ENCODE data around the gene ANO2. TPM values are rescaled to one million over a fixed set of nuclear protein-coding genes. Genes with fewer than 3 reads are reported as not detected.

ANO2 gene
- total RNA-seq, 4 donors from 2014 or later = 1.4 to 3.3 (median 2.7) TPM; not detected in 1

DNA sequence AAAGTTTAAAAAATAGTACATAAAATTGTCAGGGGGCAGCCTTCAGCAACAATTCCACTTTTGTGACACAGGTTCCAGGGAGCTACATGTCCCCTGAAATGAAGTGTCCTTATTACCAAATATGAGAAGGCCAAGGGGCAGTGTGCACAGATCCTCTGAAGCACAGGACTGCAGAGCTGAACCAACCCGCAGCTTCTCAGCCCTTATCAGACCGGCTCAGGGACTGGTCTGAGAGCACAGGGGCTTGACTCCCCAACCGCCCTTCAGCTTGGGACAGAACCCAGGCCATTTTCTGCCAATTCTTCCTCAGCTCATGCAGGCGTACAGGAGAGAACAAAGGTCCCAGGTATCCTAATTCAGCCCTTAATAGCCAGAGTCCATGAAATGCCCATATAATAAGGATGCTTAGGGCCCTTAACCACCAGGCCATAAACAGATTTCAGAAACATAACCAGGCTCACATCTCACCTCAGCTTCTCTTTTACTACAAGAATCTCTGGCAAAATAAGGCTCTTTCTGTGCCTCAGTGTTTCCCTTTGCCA, 221.3 kb downstream of the ANO2 start:
- intact Hi-C loops (cut with DNase I; ENCODE audit: low total_unique reads) = no loop called here
- in situ Hi-C loops (cut with MboI; ENCODE audit: low pct_ligation_motif_present in 1 of 4, low pct_unique_long_range_greater_than_20kb in 1 of 4, low sequenced_read_pairs in 3 of 4) = no loop called here
- H3K36me3 ChIP-seq = no peaks in the 10 kb centered on the region
- no peak for DNase-seq
- WGBS, 2 donors (ENCODE audit: low coverage in 1 of 2) = 98% methylated on average over 4 of the region's 4 CpGs; no CpG with 5 or more reads in 1 of the 2 donors
- H3K4me3 ChIP-seq = no peak overlapping the region
- H3K27ac ChIP-seq = no peak overlapping the region
- TF ChIP-seq POLR2A (IDR thresholded peaks at IDR 0.05) (no peak), EP300 (IDR thresholded peaks at IDR 0.05; ENCODE audit: low read depth) (no peak), POLR2AphosphoS5 (IDR thresholded peaks at IDR 0.05) (no peak)
- TF ChIP-seq, protein P1, sequence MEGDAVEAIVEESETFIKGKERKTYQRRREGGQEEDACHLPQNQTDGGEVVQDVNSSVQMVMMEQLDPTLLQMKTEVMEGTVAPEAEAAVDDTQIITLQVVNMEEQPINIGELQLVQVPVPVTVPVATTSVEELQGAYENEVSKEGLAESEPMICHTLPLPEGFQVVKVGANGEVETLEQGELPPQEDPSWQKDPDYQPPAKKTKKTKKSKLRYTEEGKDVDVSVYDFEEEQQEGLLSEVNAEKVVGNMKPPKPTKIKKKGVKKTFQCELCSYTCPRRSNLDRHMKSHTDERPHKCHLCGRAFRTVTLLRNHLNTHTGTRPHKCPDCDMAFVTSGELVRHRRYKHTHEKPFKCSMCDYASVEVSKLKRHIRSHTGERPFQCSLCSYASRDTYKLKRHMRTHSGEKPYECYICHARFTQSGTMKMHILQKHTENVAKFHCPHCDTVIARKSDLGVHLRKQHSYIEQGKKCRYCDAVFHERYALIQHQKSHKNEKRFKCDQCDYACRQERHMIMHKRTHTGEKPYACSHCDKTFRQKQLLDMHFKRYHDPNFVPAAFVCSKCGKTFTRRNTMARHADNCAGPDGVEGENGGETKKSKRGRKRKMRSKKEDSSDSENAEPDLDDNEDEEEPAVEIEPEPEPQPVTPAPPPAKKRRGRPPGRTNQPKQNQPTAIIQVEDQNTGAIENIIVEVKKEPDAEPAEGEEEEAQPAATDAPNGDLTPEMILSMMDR (IDR thresholded peaks at IDR 0.05) = no peak
- peaks cover 0 to 3% (median 0%) of the 10 kb centered on the region in 4 donors for H3K4me1 ChIP-seq
- no peaks in the 10 kb centered on the region for H3K27me3 ChIP-seq
- no peaks in the 10 kb centered on the region for H3K9me3 ChIP-seq

DNA sequence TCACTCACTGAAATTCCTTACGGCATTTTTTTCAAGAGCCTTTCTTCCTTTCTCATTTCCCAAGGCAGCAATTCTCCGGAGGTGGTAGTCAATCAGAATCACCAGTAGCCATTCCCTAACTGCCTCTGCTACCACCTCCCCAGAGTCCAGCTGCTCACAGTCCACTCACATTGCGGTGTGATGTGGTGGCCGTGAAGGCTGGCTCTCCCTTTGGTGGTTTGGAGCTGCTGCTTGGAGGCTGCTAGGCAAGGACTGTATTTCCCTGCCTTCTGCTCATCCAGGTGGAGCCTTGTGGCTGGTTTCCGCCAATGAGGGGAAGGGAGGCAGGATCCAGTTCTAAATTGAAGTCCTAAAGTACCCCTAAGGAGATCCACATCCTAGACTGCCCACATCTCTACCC, 222.0 kb downstream of the ANO2 start:
- TF ChIP-seq POLR2A (IDR thresholded peaks at IDR 0.05) (no peak), POLR2AphosphoS5 (IDR thresholded peaks at IDR 0.05) (no peak), EP300 (IDR thresholded peaks at IDR 0.05; ENCODE audit: low read depth) (no peak)
- TF ChIP-seq, protein P1 (IDR thresholded peaks at IDR 0.05) = no peak
- intact Hi-C loops (cut with DNase I; ENCODE audit: low total_unique reads) = no loop called here
- Histone ChIP-seq H3K27ac (no peak overlapping the region), H3K4me1 (peaks cover 0 to 3% (median 0%) of the 10 kb centered on the region in 4 donors), H3K36me3 (no peaks in the 10 kb centered on the region), H3K9me3 (no peaks in the 10 kb centered on the region), H3K4me3 (no peak overlapping the region), H3K27me3 (no peaks in the 10 kb centered on the region)
- 92 to 100% methylated on average over 1 to 5 of the region's 5 CpGs for whole genome bisulfite sequencing, 2 donors (ENCODE audit: low coverage in 1 of 2)
- in situ Hi-C loops (cut with MboI; ENCODE audit: low pct_ligation_motif_present in 1 of 4, low pct_unique_long_range_greater_than_20kb in 1 of 4, low sequenced_read_pairs in 3 of 4) = no loop called here
- no peak for DNase-seq

DNA sequence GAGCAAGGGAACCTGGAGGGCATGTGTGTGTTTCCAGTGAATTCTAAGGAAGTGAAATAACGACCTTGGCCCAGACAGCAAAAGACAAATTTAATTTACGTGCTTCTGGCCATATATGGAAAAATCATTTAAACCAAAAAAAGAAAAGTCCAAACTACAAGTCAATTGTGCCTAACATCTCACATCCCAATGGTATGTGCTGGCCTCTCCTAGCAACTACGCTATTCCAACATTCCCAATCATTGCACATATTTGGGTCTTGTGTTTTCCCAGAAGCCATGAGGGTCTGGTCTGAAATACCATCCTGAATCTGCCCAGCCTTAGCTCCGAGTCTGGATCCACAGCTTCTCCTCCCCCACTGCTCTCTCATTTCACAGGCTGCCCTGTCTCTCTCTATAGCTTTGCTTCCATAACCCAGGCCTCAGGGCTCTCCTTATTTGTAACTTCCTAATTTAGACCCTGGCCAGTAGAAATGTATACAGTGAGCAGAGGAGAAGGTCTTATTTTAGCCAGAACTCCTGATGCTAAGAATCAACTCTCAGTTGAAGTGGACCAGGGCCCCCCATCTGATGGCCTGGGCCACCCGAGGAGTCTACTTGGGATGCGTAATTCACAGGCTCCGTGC, 224.6 kb downstream of the ANO2 start:
- no peaks in the 10 kb centered on the region for H3K27me3 ChIP-seq
- WGBS, 2 donors (ENCODE audit: low coverage in 1 of 2) = 59 to 80% methylated on average over 4 to 7 of the region's 7 CpGs
- intact Hi-C loops (cut with DNase I; ENCODE audit: low total_unique reads) (no loop called here), in situ Hi-C loops (cut with MboI; ENCODE audit: low pct_ligation_motif_present in 1 of 4, low pct_unique_long_range_greater_than_20kb in 1 of 4, low sequenced_read_pairs in 3 of 4) (no loop called here)
- H3K36me3 ChIP-seq = no peaks in the 10 kb centered on the region
- no peak overlapping the region for H3K27ac ChIP-seq
- DNase-seq = no peak
- H3K4me3 ChIP-seq = no peak overlapping the region
- H3K4me1 ChIP-seq = peaks cover 19 to 25% (median 21%) of the 10 kb centered on the region in 4 donors
- no peaks in the 10 kb centered on the region for H3K9me3 ChIP-seq
- TF ChIP-seq POLR2AphosphoS5 (IDR thresholded peaks at IDR 0.05) = peak in 1 of 3 donors; percentile 35
- no peak for TF ChIP-seq EP300 (IDR thresholded peaks at IDR 0.05; ENCODE audit: low read depth)

DNA sequence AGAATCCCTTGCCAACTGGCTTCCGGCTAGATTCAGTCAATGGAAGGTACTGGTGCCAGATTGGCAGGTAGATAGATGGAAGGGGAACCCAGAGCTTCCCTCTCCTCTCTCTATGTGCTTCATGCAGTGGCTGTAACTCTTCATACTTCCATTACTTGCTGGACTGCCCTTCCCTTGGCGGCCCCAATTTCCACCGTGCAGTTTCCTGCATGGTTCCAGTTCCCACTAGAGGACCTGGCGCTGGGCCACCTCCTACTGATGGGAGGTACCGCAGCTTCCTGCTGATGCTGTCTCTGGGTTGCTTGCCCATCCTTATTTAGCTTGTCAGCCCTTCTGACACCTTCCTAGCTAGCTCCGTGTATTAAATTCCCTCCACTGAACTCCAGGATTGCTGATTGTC, 226.4 kb downstream of the ANO2 start:
- no peak for DNase-seq
- in situ Hi-C loops (cut with MboI; ENCODE audit: low pct_ligation_motif_present in 1 of 4, low pct_unique_long_range_greater_than_20kb in 1 of 4, low sequenced_read_pairs in 3 of 4) = no loop called here

More for the DNA sequence above, 226.4 kb downstream of the ANO2 start:
- Histone ChIP-seq H3K4me3 (no peak overlapping the region), H3K27ac (no peak overlapping the region), H3K36me3 (no peaks in the 10 kb centered on the region), H3K9me3 (no peaks in the 10 kb centered on the region), H3K4me1 (peaks cover 20 to 42% (median 28%) of the 10 kb centered on the region in 4 donors), H3K27me3 (no peaks in the 10 kb centered on the region)
- TF ChIP-seq EP300 (IDR thresholded peaks at IDR 0.05; ENCODE audit: low read depth) (no peak), POLR2AphosphoS5 (IDR thresholded peaks at IDR 0.05) (no peak), POLR2A (IDR thresholded peaks at IDR 0.05) (no peak)
- TF ChIP-seq, protein P1 (IDR thresholded peaks at IDR 0.05) = no peak
- intact Hi-C loops (cut with DNase I; ENCODE audit: low total_unique reads) = no loop called here
- WGBS, 2 donors (ENCODE audit: low coverage in 1 of 2) = 65 to 71% methylated on average over 2 to 6 of the region's 6 CpGs

All from transverse colon (tissue), 4 donors.